Measurements from ENCODE around the gene MSL3.

MSL3 gene

DNA sequence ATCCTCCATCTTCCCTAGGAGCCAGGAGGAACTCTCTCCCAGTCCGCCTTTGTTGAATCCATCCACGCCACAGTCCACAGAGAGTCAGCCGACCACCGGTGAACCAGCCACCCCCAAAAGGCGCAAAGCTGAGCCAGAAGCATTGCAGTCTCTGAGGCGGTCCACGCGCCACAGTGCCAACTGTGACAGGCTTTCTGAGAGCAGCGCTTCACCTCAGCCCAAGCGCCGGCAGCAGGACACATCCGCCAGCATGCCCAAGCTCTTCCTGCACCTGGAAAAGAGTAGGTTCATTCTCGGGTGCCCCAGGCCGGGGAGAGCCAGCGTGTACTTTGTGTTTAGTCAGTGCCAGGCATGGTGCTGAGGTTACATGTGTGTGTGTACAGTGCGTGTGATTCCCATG lies 7.4 kb downstream of the MSL3 start (continued):
- TF ChIP-seq SCRT1 (tag by site-specific recombination; IDR thresholded peaks at IDR 0.05; ENCODE audit: borderline replicate concordance) (no peak), ZNF404 (tag by site-specific recombination; IDR thresholded peaks at IDR 0.05) (no peak), ZNF121 (tag by site-specific recombination; IDR thresholded peaks at IDR 0.05) (no peak), ZNF324 (tag by site-specific recombination; IDR thresholded peaks at IDR 0.05) (no peak), FEZF1 (tag by site-specific recombination; IDR thresholded peaks at IDR 0.05) (no peak), ZNF423 (tag by site-specific recombination; IDR thresholded peaks at IDR 0.05) (no peak), ZNF544 (tag by site-specific recombination; IDR thresholded peaks at IDR 0.05) (no peak), ZXDB (tag by site-specific recombination; IDR thresholded peaks at IDR 0.05) (no peak)
- TF ChIP-seq, protein P1, sequence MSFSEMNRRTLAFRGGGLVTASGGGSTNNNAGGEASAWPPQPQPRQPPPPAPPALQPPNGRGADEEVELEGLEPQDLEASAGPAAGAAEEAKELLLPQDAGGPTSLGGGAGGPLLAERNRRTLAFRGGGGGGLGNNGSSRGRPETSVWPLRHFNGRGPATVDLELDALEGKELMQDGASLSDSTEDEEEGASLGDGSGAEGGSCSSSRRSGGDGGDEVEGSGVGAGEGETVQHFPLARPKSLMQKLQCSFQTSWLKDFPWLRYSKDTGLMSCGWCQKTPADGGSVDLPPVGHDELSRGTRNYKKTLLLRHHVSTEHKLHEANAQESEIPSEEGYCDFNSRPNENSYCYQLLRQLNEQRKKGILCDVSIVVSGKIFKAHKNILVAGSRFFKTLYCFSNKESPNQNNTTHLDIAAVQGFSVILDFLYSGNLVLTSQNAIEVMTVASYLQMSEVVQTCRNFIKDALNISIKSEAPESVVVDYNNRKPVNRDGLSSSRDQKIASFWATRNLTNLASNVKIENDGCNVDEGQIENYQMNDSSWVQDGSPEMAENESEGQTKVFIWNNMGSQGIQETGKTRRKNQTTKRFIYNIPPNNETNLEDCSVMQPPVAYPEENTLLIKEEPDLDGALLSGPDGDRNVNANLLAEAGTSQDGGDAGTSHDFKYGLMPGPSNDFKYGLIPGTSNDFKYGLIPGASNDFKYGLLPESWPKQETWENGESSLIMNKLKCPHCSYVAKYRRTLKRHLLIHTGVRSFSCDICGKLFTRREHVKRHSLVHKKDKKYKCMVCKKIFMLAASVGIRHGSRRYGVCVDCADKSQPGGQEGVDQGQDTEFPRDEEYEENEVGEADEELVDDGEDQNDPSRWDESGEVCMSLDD (tag by site-specific recombination; IDR thresholded peaks at IDR 0.05): no peak
- TF ChIP-seq, protein P2, sequence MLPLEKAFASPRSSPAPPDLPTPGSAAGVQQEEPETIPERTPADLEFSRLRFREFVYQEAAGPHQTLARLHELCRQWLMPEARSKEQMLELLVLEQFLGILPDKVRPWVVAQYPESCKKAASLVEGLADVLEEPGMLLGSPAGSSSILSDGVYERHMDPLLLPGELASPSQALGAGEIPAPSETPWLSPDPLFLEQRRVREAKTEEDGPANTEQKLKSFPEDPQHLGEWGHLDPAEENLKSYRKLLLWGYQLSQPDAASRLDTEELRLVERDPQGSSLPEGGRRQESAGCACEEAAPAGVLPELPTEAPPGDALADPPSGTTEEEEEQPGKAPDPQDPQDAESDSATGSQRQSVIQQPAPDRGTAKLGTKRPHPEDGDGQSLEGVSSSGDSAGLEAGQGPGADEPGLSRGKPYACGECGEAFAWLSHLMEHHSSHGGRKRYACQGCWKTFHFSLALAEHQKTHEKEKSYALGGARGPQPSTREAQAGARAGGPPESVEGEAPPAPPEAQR (tag by site-specific recombination; IDR thresholded peaks at IDR 0.05): no peak
- TF ChIP-seq, protein P3, sequence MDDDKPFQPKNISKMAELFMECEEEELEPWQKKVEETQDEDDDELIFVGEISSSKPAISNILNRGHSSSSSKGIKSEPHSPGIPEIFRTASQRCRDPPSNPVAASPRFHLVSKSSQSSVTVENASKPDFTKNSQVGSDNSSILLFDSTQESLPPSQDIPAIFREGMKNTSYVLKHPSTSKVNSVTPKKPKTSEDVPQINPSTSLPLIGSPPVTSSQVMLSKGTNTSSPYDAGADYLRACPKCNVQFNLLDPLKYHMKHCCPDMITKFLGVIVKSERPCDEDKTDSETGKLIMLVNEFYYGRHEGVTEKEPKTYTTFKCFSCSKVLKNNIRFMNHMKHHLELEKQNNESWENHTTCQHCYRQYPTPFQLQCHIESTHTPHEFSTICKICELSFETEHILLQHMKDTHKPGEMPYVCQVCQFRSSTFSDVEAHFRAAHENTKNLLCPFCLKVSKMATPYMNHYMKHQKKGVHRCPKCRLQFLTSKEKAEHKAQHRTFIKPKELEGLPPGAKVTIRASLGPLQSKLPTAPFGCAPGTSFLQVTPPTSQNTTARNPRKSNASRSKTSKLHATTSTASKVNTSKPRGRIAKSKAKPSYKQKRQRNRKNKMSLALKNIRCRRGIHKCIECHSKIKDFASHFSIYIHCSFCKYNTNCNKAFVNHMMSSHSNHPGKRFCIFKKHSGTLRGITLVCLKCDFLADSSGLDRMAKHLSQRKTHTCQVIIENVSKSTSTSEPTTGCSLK (tag by site-specific recombination; IDR thresholded peaks at IDR 0.05): no peak

DNA sequence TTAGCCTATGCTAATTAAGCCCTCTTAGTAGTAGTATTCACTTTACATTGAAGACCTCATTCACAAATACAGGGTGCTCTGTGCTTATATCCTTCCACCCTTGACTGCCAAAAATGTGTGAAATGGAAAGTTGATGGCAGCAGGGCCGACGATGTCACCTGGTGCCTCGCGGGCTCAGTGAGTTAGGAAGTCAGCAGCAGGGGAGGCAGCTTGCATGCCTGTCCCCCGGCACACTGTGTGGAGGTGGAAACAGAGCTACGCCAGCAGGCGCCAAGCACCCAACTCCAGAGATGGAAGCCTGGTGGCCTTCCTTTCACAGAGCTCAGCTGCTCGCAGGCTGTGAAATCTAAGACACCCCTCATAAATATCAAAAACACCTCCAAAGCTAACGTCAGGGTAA lies 8.4 kb downstream of the MSL3 start:
- Histone ChIP-seq H3K4me1 (ENCODE audit: control insufficient read depth, insufficient read depth, low read length) (no peaks in the 10 kb centered on the region), H3K9me3 (ENCODE audit: control insufficient read depth, insufficient read depth, low read depth, low read length) (no peaks in the 10 kb centered on the region), H3K36me3 (ENCODE audit: control insufficient read depth in 2 of 2, insufficient read depth in 1 of 2, low read length in 2 of 2) (peaks cover 6 to 81% of the 10 kb centered on the region in 2 experiments), H3K4me3 (ENCODE audit: low read depth, low read length) (no peak overlapping the region), H3K27ac (ENCODE audit: extremely low read depth, low read depth, low read length) (no peak overlapping the region)
- ChIA-PET POLR2A (interaction anchor here (1.5 kb wide), 1 partner anchor 12 kb away, joined by 3 read pairs; no protein-coding TSS in a partner anchor), CTCF (interaction anchor here (0.6 kb wide), 1 partner anchor 556 kb away, joined by 3 read pairs; no protein-coding TSS in a partner anchor)
- no peak for TF ChIP-seq ZNF292 (tag by site-specific recombination; IDR thresholded peaks at IDR 0.05; ENCODE audit: borderline replicate concordance, low read depth)
- no peak for TF ChIP-seq ZNF16 (tag by site-specific recombination; IDR thresholded peaks at IDR 0.05; ENCODE audit: low read depth)
- TF ChIP-seq, protein P4, sequence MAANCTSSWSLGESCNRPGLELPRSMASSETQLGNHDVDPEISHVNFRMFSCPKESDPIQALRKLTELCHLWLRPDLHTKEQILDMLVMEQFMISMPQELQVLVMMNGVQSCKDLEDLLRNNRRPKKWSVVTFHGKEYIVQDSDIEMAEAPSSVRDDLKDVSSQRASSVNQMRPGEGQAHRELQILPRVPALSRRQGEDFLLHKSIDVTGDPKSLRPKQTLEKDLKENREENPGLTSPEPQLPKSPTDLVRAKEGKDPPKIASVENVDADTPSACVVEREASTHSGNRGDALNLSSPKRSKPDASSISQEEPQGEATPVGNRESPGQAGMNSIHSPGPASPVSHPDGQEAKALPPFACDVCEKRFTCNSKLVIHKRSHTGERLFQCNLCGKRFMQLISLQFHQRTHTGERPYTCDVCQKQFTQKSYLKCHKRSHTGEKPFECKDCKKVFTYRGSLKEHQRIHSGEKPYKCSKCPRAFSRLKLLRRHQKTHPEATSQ (tag by site-specific recombination; IDR thresholded peaks at IDR 0.05): no peak
- TF ChIP-seq SP2 (tag by site-specific recombination; IDR thresholded peaks at IDR 0.05): no peak
- no peak for TF ChIP-seq ZBTB1 (tag by site-specific recombination; IDR thresholded peaks at IDR 0.05)
- TF ChIP-seq GLIS2 (tag by site-specific recombination; IDR thresholded peaks at IDR 0.05): no peak
- TF ChIP-seq ZNF202 (tag by site-specific recombination; IDR thresholded peaks at IDR 0.05; ENCODE audit: borderline replicate concordance): no peak
- TF ChIP-seq HOXD13 (CRISPR knock-in tag; IDR thresholded peaks at IDR 0.05; ENCODE audit: borderline replicate concordance): no peak
- TF ChIP-seq SETDB1 (IDR thresholded peaks at IDR 0.05; ENCODE audit: insufficient read length, low read length): no peak
- no peak for TF ChIP-seq GFI1B (tag by site-specific recombination; IDR thresholded peaks at IDR 0.05)
- no peak for TF ChIP-seq ZNF354C (tag by site-specific recombination; IDR thresholded peaks at IDR 0.05; ENCODE audit: borderline replicate concordance, low read depth)
- no peak for TF ChIP-seq ZIC2 (tag by site-specific recombination; IDR thresholded peaks at IDR 0.05)
- no peak for TF ChIP-seq GLI4 (tag by site-specific recombination; IDR thresholded peaks at IDR 0.05)
- no peak for TF ChIP-seq TCF7L2 (IDR thresholded peaks at IDR 0.05; ENCODE audit: borderline replicate concordance, low read depth, low read length)
- TF ChIP-seq ZNF768 (tag by site-specific recombination; IDR thresholded peaks at IDR 0.05): no peak
